ENCODE measurements around the gene CSF1R.

Gene CSF1R

DNA sequence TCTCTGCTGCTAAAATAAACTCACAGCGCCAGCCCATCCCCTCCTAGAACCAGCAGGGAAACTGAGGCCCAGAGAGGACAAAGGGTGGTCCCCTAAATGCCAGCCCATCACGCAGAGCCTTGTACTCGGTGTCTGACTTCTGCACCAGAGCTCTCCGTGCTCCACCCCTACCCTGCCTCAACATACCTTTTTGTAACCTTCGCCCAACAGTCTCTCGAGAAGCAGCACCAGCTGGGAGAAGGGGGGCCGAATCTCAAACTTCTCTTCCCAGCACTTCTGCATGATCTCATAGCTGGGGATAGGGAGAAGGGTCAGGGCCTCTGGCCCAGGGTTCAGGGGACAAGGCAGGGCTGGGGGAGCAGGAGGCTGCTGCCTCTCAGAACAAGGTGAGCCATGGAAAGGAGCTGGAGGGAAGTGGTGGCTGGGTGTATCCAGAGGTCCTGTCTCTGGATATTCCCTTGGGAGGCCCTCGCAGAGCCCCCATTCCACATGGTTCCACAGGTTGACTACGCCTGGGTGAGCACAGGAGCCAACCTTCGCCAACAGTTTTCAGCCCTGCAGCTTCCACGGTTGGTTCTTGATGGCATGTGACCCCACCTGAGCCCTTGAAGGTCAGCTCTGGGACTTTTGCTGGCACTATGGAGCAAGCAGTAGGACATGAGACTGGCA lies 32.3 kb upstream of the CSF1R start:
- TF ChIP-seq FOXM1 (IDR thresholded peaks at IDR 0.05; ENCODE audit: borderline replicate concordance, low read depth) (no peak), TEAD4 (IDR thresholded peaks at IDR 0.05) (no peak), NFIC (IDR thresholded peaks at IDR 0.05) (no peak), EGR1 (IDR thresholded peaks at IDR 0.05) (no peak), CEBPB (IDR thresholded peaks at IDR 0.05) (no peak), YY1 (IDR thresholded peaks at IDR 0.05; ENCODE audit: low read depth) (no peak), TCF12 (IDR thresholded peaks at IDR 0.05; ENCODE audit: low read depth) (no peak), CREB1 (IDR thresholded peaks at IDR 0.05; ENCODE audit: low read depth) (no peak), TAF1 (IDR thresholded peaks at IDR 0.05; ENCODE audit: low read depth) (no peak), EP300 (IDR thresholded peaks at IDR 0.05; ENCODE audit: borderline replicate concordance) (no peak), RAD21 (IDR thresholded peaks at IDR 0.05; ENCODE audit: low read depth) (no peak), ZBTB7A (IDR thresholded peaks at IDR 0.05; ENCODE audit: low read depth) (no peak)
- TF ChIP-seq, protein P1, sequence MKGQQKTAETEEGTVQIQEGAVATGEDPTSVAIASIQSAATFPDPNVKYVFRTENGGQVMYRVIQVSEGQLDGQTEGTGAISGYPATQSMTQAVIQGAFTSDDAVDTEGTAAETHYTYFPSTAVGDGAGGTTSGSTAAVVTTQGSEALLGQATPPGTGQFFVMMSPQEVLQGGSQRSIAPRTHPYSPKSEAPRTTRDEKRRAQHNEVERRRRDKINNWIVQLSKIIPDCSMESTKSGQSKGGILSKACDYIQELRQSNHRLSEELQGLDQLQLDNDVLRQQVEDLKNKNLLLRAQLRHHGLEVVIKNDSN (IDR thresholded peaks at IDR 0.05), result no peak
- TF ChIP-seq, protein P2, sequence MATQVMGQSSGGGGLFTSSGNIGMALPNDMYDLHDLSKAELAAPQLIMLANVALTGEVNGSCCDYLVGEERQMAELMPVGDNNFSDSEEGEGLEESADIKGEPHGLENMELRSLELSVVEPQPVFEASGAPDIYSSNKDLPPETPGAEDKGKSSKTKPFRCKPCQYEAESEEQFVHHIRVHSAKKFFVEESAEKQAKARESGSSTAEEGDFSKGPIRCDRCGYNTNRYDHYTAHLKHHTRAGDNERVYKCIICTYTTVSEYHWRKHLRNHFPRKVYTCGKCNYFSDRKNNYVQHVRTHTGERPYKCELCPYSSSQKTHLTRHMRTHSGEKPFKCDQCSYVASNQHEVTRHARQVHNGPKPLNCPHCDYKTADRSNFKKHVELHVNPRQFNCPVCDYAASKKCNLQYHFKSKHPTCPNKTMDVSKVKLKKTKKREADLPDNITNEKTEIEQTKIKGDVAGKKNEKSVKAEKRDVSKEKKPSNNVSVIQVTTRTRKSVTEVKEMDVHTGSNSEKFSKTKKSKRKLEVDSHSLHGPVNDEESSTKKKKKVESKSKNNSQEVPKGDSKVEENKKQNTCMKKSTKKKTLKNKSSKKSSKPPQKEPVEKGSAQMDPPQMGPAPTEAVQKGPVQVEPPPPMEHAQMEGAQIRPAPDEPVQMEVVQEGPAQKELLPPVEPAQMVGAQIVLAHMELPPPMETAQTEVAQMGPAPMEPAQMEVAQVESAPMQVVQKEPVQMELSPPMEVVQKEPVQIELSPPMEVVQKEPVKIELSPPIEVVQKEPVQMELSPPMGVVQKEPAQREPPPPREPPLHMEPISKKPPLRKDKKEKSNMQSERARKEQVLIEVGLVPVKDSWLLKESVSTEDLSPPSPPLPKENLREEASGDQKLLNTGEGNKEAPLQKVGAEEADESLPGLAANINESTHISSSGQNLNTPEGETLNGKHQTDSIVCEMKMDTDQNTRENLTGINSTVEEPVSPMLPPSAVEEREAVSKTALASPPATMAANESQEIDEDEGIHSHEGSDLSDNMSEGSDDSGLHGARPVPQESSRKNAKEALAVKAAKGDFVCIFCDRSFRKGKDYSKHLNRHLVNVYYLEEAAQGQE (IDR thresholded peaks at IDR 0.05; ENCODE audit: low read depth), result no peak
- TF ChIP-seq, protein P3, sequence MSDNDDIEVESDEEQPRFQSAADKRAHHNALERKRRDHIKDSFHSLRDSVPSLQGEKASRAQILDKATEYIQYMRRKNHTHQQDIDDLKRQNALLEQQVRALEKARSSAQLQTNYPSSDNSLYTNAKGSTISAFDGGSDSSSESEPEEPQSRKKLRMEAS (IDR thresholded peaks at IDR 0.05), result no peak

DNA sequence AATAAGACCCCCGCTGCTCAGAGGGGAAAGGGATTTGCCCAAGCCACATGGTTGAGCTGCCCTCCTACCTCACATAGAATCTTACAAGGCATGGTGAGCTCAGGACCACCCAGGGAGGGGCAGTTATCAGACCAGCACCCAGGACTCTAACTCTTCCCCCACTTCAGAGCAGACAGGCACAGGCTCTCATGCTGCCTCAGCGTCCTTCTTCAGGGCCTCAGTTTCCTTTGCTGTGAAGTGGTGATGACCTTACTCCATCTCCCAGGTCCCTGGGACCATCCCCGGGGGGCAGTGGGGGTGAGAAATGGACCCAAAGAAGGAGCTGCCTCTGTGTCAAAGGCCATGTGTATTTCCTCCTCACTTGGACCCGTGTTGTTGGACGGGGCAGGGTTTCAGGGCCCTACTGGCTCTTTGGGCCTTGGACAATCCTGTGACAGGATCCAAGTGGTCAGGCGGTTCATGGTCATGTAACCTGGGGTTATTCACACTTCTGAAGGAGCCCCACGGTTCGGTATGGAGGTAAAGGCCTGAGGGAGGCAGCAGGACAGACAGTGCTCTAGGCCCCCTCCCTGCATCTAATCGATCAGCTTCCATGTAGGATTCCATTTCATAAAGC lies 31.7 kb upstream of the CSF1R start:
- no peak for TF ChIP-seq TCF12 (IDR thresholded peaks at IDR 0.05; ENCODE audit: low read depth)
- no peak for TF ChIP-seq FOXM1 (IDR thresholded peaks at IDR 0.05; ENCODE audit: borderline replicate concordance, low read depth)
- TF ChIP-seq, protein P1 (IDR thresholded peaks at IDR 0.05), result no peak
- no peak for TF ChIP-seq ZBTB7A (IDR thresholded peaks at IDR 0.05; ENCODE audit: low read depth)

DNA sequence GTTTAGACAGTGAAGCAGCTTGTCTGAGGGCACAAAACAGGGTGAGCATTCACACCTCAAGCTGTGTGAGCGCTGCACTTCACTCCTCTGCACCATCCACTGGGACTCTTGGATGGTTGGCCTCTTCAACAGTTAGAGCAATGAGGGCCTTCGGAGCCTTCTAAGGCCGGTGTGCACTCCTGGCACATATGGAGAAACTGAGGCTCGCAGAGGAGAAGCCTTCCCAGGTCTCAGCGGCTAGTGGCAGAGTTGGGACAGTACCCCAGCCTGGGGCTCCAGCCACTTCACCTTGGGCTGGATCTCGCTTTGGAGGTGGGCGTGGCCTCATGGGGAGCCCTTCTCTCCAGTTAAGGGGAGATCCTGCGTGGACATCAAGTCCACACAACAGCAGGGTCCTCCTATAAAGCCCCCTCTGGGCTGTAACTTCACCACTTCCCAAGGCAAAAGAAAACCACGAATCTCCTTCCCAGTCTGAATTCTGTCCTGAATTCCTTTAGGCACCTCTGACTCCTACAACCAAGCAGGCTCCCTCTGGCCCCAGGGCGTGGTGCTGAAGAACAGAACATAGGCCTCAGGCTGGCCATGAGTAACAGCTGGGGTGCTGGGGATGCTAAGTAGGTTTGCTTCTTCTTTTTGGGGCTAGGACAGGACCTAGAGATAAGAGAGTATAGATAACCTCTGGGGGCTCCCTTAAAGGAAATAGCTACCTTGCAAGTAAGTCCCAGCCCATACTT lies 30.5 kb upstream of the CSF1R start:
- TF ChIP-seq, protein P1 (IDR thresholded peaks at IDR 0.05), result no peak
- TF ChIP-seq TCF12 (IDR thresholded peaks at IDR 0.05; ENCODE audit: low read depth) (no peak), CEBPB (IDR thresholded peaks at IDR 0.05) (no peak), EGR1 (IDR thresholded peaks at IDR 0.05) (no peak), FOXM1 (IDR thresholded peaks at IDR 0.05; ENCODE audit: borderline replicate concordance, low read depth) (no peak), RAD21 (IDR thresholded peaks at IDR 0.05; ENCODE audit: low read depth) (no peak), NFIC (IDR thresholded peaks at IDR 0.05) (no peak), ZBTB7A (IDR thresholded peaks at IDR 0.05; ENCODE audit: low read depth) (no peak), EP300 (IDR thresholded peaks at IDR 0.05; ENCODE audit: borderline replicate concordance) (no peak), TAF1 (IDR thresholded peaks at IDR 0.05; ENCODE audit: low read depth) (no peak), TEAD4 (IDR thresholded peaks at IDR 0.05) (no peak), CREB1 (IDR thresholded peaks at IDR 0.05; ENCODE audit: low read depth) (no peak), YY1 (IDR thresholded peaks at IDR 0.05; ENCODE audit: low read depth) (no peak)
- TF ChIP-seq, protein P2 (IDR thresholded peaks at IDR 0.05; ENCODE audit: low read depth), result no peak
- TF ChIP-seq, protein P3 (IDR thresholded peaks at IDR 0.05), result no peak

DNA sequence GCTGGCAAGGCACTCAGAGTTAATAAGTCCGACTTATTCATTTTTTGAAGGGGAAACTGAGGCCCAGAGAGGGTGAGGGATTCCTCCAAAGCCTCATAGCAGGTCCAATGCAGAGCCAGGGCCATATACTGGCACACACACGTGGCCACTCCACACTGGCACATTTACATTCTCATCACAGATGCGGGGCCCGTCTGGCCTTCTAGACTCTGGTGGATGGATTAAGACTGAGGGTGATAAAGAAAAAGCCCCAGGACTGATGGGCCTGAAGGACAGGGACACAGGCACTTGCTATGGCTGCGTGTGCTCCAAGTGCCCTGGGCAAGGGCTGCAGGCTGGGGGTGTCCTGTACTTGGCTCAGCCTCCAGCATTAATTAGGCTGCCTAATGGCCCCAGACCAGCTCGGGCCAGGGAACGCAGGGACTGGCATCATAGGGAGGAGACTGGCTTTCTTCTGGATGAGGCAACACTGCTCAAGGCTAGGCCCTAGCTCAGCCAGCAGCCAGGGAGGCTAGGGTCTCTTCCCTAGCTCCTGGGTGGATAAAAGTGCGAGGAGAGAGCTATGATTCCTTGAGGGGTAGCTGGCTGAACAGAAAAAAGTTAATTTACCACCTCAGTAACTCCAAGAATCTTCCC lies 28.5 kb upstream of the CSF1R start:
- TF ChIP-seq ZBTB7A (IDR thresholded peaks at IDR 0.05; ENCODE audit: low read depth), result no peak
- TF ChIP-seq NFIC (IDR thresholded peaks at IDR 0.05), result no peak
- TF ChIP-seq YY1 (IDR thresholded peaks at IDR 0.05; ENCODE audit: low read depth), result no peak
- no peak for TF ChIP-seq TEAD4 (IDR thresholded peaks at IDR 0.05)
- no peak for TF ChIP-seq RAD21 (IDR thresholded peaks at IDR 0.05; ENCODE audit: low read depth)
- no peak for TF ChIP-seq CEBPB (IDR thresholded peaks at IDR 0.05)
- TF ChIP-seq TAF1 (IDR thresholded peaks at IDR 0.05; ENCODE audit: low read depth), result no peak
- TF ChIP-seq EP300 (IDR thresholded peaks at IDR 0.05; ENCODE audit: borderline replicate concordance), result no peak
- no peak for TF ChIP-seq FOXM1 (IDR thresholded peaks at IDR 0.05; ENCODE audit: borderline replicate concordance, low read depth)
- TF ChIP-seq, protein P1 (IDR thresholded peaks at IDR 0.05), result no peak
- no peak for TF ChIP-seq TCF12 (IDR thresholded peaks at IDR 0.05; ENCODE audit: low read depth)
- TF ChIP-seq, protein P2 (IDR thresholded peaks at IDR 0.05; ENCODE audit: low read depth), result no peak
- no peak for TF ChIP-seq EGR1 (IDR thresholded peaks at IDR 0.05)
- TF ChIP-seq, protein P3 (IDR thresholded peaks at IDR 0.05), result no peak
- TF ChIP-seq CREB1 (IDR thresholded peaks at IDR 0.05; ENCODE audit: low read depth), result no peak
